NCI-H460 (cell line): ENCODE measurements around the gene ZNRF2. TPM values are rescaled to one million over a fixed set of nuclear protein-coding genes. Genes with fewer than 3 reads are reported as not detected.

Experiments used
- DNase-seq: peaks from one replicate; pipeline ENCODE4 v3.0.0-alpha.2; 2016; ENCODE audit warnings: low read depth; ENCODE audit errors: extremely low read depth
- small RNA-seq, 2 experiments: library from RNA; depleted of rRNA; stranded (forward); fragments of <200 nt; gene quantifications; one replicate each; pipeline ENCODE3, GENCODE V24; 2014
- total RNA-seq: library from RNA; depleted of rRNA; stranded (reverse); fragments of >200 nt; shearing (Covaris generic); gene quantifications from 2 replicates; pipeline ENCODE4 v1.2.3, GENCODE V29; 2014; rRNA removed

ZNRF2 gene
- total RNA-seq, 1 experiment from 2014 or later: 11.3 TPM

- DNase-seq: no peak
Measured at GRCh38 chr7:30390736-30391636, 106.6 kb downstream of the ZNRF2 start.

DNA sequence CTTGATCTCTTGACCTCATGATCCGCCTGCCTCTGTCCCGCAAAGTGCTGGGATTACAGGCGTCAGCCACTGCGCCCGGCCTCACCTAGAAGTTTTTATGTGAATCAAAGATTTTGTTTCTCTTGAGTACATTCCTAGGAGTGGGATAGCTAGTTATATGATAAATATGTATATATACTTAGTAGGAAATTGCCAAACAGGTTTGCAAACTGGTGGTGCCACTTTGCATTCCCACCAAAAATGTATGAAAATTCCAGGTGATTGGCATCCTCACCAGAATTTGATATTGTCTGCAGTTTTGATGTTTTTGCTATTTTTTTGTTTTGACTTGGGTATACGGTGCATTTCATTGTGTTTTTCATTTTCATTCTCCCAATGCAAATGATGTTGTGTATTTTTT lies 107.4 kb downstream of the ZNRF2 start:
- DNase-seq: no peak

DNA sequence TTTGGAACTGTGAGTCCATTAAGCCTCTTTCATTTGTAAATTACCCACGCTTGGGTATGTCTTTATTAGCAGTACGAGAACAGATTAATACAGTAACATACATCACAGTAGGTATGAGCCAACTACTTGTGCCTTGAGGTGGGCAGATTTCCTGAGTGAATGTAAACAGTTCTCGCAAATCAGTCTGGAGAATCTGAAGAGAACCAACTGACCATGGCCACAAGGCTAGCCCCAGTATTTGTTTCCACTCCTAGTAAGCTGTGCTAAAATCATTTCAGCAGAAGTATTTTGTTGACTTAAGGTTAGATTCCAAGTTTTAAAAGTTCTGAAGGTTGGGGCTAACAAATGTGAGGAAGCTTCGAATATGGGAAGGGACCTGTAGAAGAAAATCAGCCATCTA lies 111.3 kb downstream of the ZNRF2 start:
- no peak for DNase-seq

DNA sequence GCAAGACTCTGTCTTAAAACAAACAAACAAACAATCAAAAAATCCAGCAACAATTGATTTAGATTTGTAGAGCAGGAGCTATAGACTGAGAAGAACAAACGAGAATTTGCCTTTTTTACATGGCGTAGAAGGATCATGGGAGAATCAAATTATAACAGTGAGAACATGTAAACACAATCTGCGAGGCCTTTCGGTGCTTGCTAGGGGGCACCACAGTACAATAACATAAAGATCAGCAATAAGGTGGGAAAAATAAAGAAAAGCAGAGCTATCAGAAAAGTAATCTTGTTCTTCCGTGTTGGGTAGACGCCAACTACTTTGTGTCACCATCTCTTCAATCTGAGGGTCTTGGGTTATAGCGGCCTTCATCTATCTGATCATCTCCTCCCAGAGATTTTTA lies 112.0 kb downstream of the ZNRF2 start:
- no peak for DNase-seq

DNA sequence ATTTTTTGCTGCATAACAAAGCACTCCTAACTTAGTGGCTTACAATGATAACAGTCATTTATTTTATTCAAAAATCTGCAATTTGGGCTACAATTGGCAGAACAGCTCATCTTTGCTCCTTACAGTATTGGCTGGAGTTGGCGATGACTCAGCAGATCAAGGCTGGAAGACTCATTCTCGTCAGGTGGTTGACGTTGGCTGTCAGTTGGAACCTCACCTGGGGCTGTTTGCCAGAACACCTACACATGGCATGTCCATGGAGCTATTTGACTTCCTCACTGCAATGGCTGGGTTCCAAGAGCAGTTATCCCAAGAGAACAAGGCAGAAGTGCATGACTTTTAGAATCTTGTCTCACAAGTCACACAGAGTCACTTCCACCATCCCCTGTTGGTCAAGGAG lies 119.1 kb downstream of the ZNRF2 start:
- no peak for DNase-seq

GRCh38 chr7:30405179-30405578 lies 120.8 kb downstream of the ZNRF2 start:
- no peak for DNase-seq

DNA sequence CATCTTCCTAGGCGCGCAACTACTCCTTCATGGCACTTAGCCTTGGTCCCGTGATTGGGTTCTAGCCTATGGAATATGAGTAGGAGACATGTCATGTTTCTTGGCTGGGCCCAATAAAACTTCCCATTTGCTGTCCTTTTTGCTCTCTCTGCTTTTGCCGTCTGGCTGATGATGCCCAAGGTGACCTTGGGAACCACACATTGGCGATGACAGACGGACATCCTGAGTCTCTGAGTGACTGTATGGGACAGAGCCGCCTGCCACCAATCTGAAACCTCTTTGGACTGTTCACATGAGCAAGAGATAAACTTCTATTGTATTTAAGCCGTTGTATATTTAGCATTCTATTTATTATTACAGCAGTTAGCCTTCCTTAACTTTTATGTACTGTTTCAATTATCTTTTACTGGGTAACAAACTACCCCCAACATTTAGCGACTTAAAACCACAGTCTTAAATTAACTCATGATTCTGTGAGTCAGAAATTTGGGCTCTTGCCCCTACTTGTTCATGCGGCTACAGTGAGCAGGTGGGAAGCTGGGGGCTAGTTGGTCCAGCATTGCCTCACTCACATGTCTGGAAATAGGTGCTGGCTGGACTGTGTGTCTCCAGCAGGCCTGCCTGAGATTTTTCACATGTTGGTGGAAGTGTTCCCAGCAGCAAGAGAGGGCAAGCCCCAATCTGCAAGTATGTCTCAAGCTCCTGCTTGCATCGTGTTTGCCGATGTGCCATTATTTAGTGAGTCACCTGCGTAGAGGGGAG lies 122.4 kb downstream of the ZNRF2 start:
- DNase-seq: no peak

- DNase-seq: no peak
Measured at GRCh38 chr7:30411173-30411572, 126.8 kb downstream of the ZNRF2 start.

- no peak for DNase-seq
Measured at GRCh38 chr7:30411897-30412296, 127.5 kb downstream of the ZNRF2 start.

DNA sequence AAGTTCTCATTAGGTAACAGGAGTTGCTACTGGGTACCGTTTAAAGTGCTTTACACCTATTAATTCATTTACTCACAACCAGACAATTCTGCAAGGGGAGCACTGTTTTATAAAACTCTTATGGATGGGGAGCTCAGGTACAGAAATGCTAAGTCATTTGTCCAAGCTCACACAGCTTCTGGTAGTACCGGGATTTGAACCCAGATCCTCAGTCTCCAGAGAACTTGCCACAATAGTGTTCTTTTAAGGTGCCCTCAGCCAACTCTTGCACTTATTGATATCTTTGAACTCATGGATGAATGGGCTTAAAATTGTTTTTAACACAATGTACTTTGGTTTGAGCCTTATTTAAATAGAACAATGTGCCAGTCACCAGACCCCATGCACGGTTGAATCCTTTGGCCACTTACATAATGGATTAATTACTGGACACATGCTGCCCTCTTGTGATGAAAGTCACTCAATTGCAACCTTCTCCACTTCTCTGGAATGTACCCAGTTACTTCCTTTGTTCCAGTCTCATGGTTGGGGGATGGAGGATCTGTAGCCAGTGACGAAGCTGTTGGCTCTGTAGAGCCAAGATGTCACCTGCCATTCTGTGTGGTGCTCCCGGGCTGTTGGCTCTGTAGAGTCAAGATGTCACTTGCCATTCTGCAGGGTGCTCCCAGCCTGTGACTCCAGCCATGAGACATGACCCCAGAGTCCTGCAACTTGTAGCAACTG lies 128.5 kb downstream of the ZNRF2 start:
- peak; percentile 83 for DNase-seq

DNA sequence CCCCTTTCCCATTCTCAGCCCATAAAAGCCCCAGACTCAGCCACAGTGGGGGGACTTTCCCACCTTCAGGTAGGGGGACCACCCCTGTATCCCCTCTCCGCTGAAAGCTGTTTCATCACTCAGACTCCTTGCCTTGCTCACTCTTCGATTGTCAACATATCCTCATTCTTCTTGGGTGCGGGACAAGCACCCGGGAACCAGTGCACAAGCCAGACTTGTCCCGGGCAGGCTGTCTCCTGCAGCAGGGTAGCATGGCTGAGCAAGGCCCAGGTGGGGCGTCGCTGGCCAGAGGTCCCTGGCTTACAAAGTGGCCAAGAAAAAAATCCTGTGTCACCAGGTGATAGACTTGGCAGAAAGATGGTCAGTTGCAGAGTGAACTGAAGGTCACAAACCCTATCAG lies 129.5 kb downstream of the ZNRF2 start:
- no peak for DNase-seq

Small RNA genes within 50 kb of the gene (small RNA-seq; reads per million reads assigned to genes)
- gene MIR550A1: 0 reads per million in 2 experiments

Other genes starting within 250 kb of the ZNRF2 start
- gene MTURN, start 149.6 kb upstream of the ZNRF2 start, total RNA-seq: 2.5 TPM in 2 replicates
- 5.0 and 7.7 TPM in 2 replicates for gene NOD1, start 194.2 kb downstream of the ZNRF2 start, total RNA-seq
- 93.6 and 98.2 TPM in 2 replicates for gene GGCT, start 220.2 kb downstream of the ZNRF2 start, total RNA-seq